HG03520 (cell line): ENCODE data around the gene FAM83F.
"Not testable (repeated sequence)": the region's sequence is repeated elsewhere in the genome, so short reads cannot be mapped to it uniquely, and the experiment has no call there.

Experiments used
- ATAC-seq: cut with Tn5 transposase; IDR thresholded peaks from one replicate; pipeline ENCODE4 v1.9.1; 2021; ENCODE audit warnings: mild to moderate bottlenecking, moderate library complexity; ENCODE audit not compliant: unreplicated experiment

FAM83F gene

GRCh38 chr22:39992894-39993293, 1.9 kb upstream of the FAM83F start:
- not testable (repeated sequence) for ATAC-seq

GRCh38 chr22:39994041-39994565, 651 bp upstream of the FAM83F start:
- ATAC-seq, result no peak

DNA sequence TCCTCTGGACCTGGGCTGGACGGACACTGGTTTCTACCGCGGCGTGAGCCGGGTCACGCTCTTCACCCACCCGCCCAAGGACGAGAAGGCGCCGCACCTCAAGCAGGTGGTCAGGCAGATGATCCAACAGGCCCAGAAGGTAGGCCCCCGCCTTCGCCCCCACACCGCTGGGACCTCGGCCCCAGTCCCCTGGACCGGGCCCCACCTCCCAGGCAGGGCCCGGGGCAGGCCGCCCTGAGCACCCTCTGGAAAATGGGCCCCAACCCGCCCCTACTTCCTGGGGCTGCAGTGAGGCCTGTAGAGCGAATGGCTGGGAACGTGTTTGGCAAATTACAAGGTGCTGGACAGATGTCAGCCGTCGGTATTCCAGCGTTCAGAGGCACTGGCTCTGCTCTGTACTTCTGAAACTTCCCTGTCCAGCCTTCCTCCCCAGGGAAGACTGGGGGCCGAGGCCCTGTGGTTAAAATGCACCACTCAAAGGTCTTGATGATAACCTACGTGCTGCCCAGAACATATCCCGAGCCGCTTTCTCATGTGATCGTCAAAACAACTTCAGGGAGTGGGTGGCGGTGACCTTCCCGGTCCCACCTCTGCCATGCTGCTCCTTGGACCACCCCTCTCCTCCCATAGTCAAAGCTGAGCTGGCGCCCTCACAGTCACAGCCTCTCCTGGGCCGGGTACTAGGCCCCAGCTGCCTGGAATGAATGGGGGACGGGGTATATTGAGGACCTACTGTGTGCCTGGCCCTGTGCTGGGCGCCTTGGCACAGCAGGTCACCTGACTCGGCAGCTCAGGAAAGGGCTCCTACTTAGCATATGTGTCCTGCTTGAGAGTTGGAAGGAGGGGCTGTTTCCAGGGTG, 869 bp downstream of the FAM83F start:
- ATAC-seq, result no peak

- no peak for ATAC-seq
Measured at GRCh38 chr22:39996732-39997131, 2.0 kb downstream of the FAM83F start.

- ATAC-seq, result no peak
Measured at GRCh38 chr22:39997421-39997820, 2.7 kb downstream of the FAM83F start.

DNA sequence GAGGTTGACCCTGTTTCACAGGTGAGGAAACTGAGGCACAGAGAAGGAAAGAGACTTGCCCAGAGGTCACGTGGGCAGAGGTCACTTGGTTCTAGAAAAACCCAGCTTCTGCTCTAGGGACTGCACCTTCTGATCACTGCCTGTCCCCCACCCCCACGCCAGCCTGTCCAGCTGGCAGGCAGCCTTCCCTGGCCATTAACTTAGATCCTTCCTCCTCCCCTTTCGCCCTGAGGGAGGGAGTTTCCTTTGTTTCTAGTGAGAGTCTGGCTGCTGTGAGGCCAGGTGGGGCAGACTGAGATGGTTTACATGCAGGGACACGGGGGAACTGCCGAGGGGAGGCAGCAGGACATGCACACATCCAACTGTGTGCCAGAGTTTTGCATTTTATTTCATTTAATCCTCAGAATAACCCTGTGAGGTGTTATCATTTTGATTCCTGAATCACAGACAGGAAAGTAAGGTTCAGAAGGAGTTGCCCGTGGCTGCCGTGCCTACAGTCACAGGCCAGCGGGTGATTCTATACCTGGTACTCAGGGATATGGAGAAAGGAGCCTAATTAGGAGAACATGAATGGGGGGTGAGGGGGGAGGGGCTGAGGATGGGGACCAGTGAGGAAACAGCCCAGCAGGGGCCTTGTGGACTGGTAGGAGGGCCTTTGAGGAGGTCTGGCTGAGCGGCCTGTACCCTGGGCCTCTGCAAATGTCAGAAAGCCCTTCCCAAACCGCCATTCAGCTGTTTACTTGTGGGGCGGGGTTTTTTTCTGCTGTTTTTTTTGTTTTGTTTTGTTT, 3.4 kb downstream of the FAM83F start:
- no peak for ATAC-seq

- no peak for ATAC-seq
Measured at GRCh38 chr22:39999144-39999757, 4.5 kb downstream of the FAM83F start.

- ATAC-seq, result no peak
Measured at GRCh38 chr22:40000171-40000570, 5.4 kb downstream of the FAM83F start.

- ATAC-seq, result no peak
Measured at GRCh38 chr22:40001106-40001505, 6.4 kb downstream of the FAM83F start.

- ATAC-seq, result no peak
Measured at GRCh38 chr22:40001800-40002577, 7.2 kb downstream of the FAM83F start.

- no peak for ATAC-seq
Measured at GRCh38 chr22:40002935-40003715, 8.4 kb downstream of the FAM83F start.

DNA sequence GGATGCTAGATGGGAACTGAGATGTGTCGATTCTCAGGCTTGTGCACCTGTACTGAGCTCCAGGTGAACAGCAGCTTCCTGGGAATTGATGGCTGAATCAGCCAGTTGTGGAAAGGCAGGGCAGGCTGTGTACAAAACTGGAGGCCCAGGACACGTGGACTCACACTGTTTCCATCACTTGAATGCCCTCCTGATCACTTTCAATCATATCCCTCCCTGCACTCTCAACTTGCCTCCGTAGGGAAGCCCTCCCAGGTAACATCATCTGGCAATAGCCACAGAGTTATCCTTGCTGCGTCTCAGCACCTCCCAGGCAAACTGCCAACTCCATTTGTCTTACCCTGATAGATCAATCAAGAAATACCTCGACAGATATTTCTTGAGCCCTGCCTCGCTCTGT, 10.1 kb downstream of the FAM83F start:
- ATAC-seq, result no peak

DNA sequence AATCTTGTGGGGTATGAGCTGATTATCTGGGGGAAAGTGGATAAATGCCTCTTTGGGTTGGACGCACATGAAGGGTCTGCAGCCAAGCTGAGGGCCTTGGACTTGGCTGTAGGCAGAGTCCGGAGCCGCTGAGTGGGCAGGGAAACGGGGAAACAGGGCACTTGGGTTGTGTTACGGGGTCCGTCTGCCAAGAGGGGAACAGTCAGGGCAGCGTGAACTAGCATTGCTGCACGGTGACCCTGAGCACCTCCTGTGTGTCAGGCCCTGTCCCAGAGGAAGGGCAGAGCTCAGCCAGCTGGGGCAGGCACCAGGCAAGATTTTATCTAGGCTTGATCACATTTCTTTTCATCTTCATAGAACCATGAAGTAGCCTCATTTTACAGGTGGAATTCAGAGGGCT, 11.9 kb downstream of the FAM83F start:
- no peak for ATAC-seq

- ATAC-seq, result no peak
Measured at GRCh38 chr22:40007853-40008710, 13.3 kb downstream of the FAM83F start.

GRCh38 chr22:40008726-40009291, 14.1 kb downstream of the FAM83F start:
- ATAC-seq, result no peak

DNA sequence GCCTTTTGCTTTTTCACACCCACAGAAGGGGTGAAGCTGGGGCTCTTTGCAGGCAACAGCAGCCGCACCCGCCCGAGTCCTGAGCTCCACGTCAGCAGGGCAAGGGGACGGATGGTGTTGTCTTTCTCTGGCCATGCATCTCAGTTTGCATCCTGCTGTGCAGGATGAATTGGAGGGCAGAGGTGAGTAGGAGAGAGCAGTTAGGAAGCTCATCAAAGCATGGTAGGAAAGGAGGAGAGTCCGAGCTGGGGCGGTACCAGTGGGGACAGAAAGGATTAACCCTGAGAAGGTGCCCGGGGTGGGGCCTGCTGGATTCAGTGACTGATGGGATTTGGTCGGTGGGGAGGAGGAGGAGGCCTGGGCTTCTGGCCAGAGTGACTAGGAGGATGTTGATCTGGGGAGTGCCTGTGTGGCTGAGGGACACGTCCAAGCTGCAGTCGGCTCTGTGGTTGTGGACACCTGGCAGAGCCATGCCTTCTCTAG, 14.6 kb downstream of the FAM83F start:
- no peak for ATAC-seq

DNA sequence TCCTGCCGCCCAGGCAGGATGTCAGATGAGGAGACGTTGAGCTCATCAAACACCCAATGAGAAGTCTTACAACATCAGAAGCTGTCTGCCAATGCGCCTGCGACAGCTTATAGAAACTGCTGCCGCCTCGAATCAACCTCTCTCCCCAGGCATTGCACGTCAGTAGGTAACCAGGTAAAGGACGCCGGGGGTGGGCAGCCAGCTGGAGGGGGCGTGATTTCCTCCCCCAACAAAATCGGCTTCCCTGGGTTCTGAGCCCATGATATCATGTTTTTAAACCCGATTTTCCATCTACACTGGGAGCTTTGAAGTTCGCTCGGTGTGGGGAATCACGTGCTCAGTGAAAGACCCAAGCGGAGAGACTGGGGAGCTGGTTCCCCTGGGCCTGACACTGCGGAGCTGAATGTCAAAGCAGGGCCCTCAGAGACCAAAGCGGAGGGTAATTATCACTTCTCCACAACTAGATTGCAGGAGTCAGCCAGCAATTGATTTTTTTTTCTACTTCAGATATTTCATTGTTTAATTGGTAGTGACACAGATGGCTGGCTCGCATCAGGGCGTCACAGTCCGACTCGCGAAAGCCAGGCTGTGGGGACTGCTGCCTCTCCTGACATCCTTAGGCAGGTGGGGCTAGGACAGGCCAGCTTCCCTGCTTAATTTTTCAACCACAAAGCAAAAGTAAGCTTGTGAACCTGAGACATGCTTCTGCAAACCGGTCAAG, 15.4 kb downstream of the FAM83F start:
- no peak for ATAC-seq

GRCh38 chr22:40010746-40011145, 16.0 kb downstream of the FAM83F start:
- no peak for ATAC-seq
